ENCODE measurements around the gene HS3ST6. TPM values are rescaled to one million over a fixed set of nuclear protein-coding genes. Genes with fewer than 3 reads are reported as not detected.
A peak's percentile ranks its signal among the peaks of the same experiment; 100 is the strongest.
"Not testable (repeated sequence)": the region's sequence is repeated elsewhere in the genome, so short reads cannot be mapped to it uniquely, and the experiment has no call there.

The HS3ST6 gene
- total and polyA plus RNA-seq, 2 of the 13 experiments (the other 11 are each of a cell fraction or from before 2014, with no cell fraction given): not detected

DNA sequence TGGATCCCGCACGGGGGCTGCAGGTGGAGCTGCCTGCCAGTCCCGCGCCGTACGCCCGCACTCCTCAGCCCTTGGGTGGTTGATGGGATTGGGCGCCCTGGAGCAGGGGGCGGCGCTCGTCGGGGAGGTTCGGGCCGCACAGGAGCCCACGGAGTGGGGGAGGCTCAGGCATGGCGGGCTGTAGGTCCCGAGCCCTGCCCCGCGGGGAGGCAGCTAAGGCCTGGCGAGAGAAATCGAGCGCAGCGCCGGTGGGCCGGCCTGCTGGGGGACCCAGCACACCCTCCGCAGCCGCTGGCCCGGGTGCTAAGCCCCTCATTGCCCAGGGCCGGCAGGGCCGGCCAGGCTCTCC is 39.9 kb upstream of the HS3ST6 start:
- 97% methylated on average over 13 of the region's 30 CpGs for WGBS (ENCODE audit: low lambda C conversion rate)
- not testable (repeated sequence) for BruUV-seq (replicated peaks)
- POLR2A ChIA-PET: interaction anchor here (1.1 to 7.4 kb wide), 5 partner anchors 8 to 27 kb away, joined by 3 to 139 read pairs (median 5); partner anchors contain the start of genes MSRB1, RNF151 and TBL3

DNA sequence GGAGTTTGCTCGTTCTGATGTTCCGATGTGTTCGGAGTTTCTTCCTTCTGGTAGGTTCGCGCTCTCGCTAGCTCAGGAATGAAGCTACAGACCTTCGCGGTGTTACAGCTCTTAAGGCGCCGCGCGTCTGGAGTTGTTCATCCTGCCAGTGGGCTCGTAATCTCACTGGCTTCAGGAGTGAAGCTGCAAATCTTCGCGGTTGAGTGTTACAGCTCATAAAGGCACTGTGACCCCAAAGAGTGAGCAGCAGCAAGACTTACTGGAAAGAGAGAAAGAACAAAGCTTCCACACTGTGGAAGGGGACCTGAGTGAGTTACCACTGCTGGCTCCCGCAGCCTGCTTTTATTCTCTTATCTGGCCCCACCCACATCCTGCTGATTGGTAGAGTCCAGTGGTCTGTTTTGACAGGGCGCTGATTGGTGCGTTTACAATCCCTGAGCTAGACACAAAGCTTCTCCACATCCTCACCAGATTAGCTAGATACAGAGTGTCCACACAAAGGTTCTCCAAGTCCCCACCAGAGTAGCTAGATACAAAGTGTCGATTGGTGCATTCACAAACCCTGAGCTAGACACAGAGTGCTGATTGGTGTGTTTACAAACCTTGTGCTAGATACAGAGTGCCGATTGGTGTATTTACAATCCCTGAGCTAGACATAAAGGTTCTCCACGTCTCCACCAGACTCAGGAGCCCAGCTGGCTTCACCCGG is 39.4 kb upstream of the HS3ST6 start:
- TF ChIP-seq, protein P1, sequence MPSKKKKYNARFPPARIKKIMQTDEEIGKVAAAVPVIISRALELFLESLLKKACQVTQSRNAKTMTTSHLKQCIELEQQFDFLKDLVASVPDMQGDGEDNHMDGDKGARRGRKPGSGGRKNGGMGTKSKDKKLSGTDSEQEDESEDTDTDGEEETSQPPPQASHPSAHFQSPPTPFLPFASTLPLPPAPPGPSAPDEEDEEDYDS (CRISPR knock-in tag; IDR thresholded peaks at IDR 0.05): peak; percentile 46; the same call in 1 of the 2 replicates
- TF ChIP-seq NFYB (CRISPR knock-in tag; IDR thresholded peaks at IDR 0.05) (peak; percentile 79), NFYC (CRISPR knock-in tag; IDR thresholded peaks at IDR 0.05) (peak; percentile 77), POLR2A (IDR thresholded peaks at IDR 0.05; ENCODE audit: insufficient read depth in 1 of 2, low read depth in 2 of 2, low read length in 2 of 2) (peak; percentile 66 to 85), SP1 (CRISPR knock-in tag; IDR thresholded peaks at IDR 0.05) (peak; percentile 40; the same call in 1 of the 2 replicates), RBFOX2 (IDR thresholded peaks at IDR 0.05; ENCODE audit: low read depth, low read length) (0 out of 2 replicates have a peak, but pooled peaks have one; percentile 19), THAP11 (CRISPR knock-in tag; IDR thresholded peaks at IDR 0.05) (0 out of 2 replicates have a peak, but pooled peaks have one; percentile 28), POLR2G (IDR thresholded peaks at IDR 0.05; ENCODE audit: low read depth, low read length) (peak; percentile 41; the same call in 1 of the 2 replicates), POLR2AphosphoS5 (IDR thresholded peaks at IDR 0.05; ENCODE audit: low read depth, low read length) (peak; percentile 66)
- FAIRE-seq; TF ChIP-seq SP1 (IDR thresholded peaks at IDR 0.05): not testable (repeated sequence)
- TF ChIP-seq, protein P2, sequence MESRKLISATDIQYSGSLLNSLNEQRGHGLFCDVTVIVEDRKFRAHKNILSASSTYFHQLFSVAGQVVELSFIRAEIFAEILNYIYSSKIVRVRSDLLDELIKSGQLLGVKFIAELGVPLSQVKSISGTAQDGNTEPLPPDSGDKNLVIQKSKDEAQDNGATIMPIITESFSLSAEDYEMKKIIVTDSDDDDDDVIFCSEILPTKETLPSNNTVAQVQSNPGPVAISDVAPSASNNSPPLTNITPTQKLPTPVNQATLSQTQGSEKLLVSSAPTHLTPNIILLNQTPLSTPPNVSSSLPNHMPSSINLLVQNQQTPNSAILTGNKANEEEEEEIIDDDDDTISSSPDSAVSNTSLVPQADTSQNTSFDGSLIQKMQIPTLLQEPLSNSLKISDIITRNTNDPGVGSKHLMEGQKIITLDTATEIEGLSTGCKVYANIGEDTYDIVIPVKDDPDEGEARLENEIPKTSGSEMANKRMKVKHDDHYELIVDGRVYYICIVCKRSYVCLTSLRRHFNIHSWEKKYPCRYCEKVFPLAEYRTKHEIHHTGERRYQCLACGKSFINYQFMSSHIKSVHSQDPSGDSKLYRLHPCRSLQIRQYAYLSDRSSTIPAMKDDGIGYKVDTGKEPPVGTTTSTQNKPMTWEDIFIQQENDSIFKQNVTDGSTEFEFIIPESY (CRISPR knock-in tag; IDR thresholded peaks at IDR 0.05): peak; percentile 88

More for the DNA sequence above, 39.9 kb upstream of the HS3ST6 start:
- Histone ChIP-seq H4K20me1 (ENCODE audit: insufficient read depth, low read length) (peaks cover 22% of the 10 kb centered on the region), H3K4me1 (ENCODE audit: insufficient read depth, low read length) (peaks cover 52% of the 10 kb centered on the region), H3K79me2 (ENCODE audit: insufficient read depth, low read length) (peaks cover 17% of the 10 kb centered on the region), H3K27me3 (ENCODE audit: control insufficient read depth in 1 of 2, insufficient read depth in 2 of 2, low read length in 2 of 2) (peaks cover 3 to 15% of the 10 kb centered on the region in 2 experiments; a peak in 3 of 5 replicates), H3K36me3 (replicated peaks in 1 of 2; ENCODE audit: control insufficient read depth in 1 of 2, insufficient read depth in 2 of 2, low read length in 2 of 2) (peaks cover 2 to 12% of the 10 kb centered on the region in 2 experiments; a peak in 3 of 5 replicates)
- H3K4me2 ChIP-seq (ENCODE audit: low read depth, low read length); H2AFZ ChIP-seq (ENCODE audit: low read length); CTCF ChIA-PET (ENCODE audit: low intra/inter-chr PET ratio, low total read pairs); ATAC-seq; H3K9me3 ChIP-seq (ENCODE audit: low read length); DNase-seq (ENCODE audit: low spot score); H3K9ac ChIP-seq (ENCODE audit: insufficient read depth, low read depth, low read length); H3K27ac ChIP-seq (ENCODE audit: extremely low read length, insufficient read depth, low read length); FAIRE-seq; in situ Hi-C loops (cut with HindIII; ENCODE audit: extremely low pct_ligation_motif_present, low pct_unique_long_range_greater_than_20kb); H3K4me3 ChIP-seq (replicated peaks in 1 of 3; ENCODE audit: insufficient read depth in 1 of 3, low read depth in 2 of 3, low read length in 3 of 3): not testable (repeated sequence)
- intact Hi-C loops (cut with micrococcal nuclease; ENCODE audit: unreplicated experiment): loop anchor here (2.0 kb wide), 1 partner anchor 17 kb away; no protein-coding TSS in a partner anchor
- TF ChIP-seq RBFOX2 (IDR thresholded peaks at IDR 0.05; ENCODE audit: low read depth, low read length): 0 out of 2 replicates have a peak, but pooled peaks have one; percentile 8
- TF ChIP-seq ZBTB38 (CRISPR knock-in tag; IDR thresholded peaks at IDR 0.05): 0 out of 2 replicates have a peak, but pooled peaks have one; percentile 62

More for the DNA sequence above, 39.4 kb upstream of the HS3ST6 start:
- H3K9me3 ChIP-seq (ENCODE audit: low read length); in situ Hi-C loops (cut with HindIII; ENCODE audit: extremely low pct_ligation_motif_present, low pct_unique_long_range_greater_than_20kb); H3K9ac ChIP-seq (ENCODE audit: insufficient read depth, low read depth, low read length); H2AFZ ChIP-seq (ENCODE audit: low read length); ATAC-seq; BruUV-seq (replicated peaks); CTCF ChIA-PET (ENCODE audit: low intra/inter-chr PET ratio, low total read pairs); H3K36me3 ChIP-seq (replicated peaks in 1 of 2; ENCODE audit: control insufficient read depth in 1 of 2, insufficient read depth in 2 of 2, low read length in 2 of 2); H3K27ac ChIP-seq (ENCODE audit: extremely low read length, insufficient read depth, low read length); DNase-seq (ENCODE audit: low spot score); H3K4me2 ChIP-seq (ENCODE audit: low read depth, low read length); H3K4me3 ChIP-seq (replicated peaks in 1 of 3; ENCODE audit: insufficient read depth in 1 of 3, low read depth in 2 of 3, low read length in 3 of 3): not testable (repeated sequence)
- POLR2A ChIA-PET: interaction anchor here (1.1 to 7.4 kb wide), 5 partner anchors 9 to 27 kb away, joined by 3 to 139 read pairs (median 5); partner anchors contain the start of genes MSRB1, RNF151 and TBL3
- peaks cover 3 to 18% of the 10 kb centered on the region in 2 experiments; a peak in 4 of 5 replicates for H3K27me3 ChIP-seq (ENCODE audit: control insufficient read depth in 1 of 2, insufficient read depth in 2 of 2, low read length in 2 of 2)
- WGBS (ENCODE audit: low lambda C conversion rate): 84% methylated on average over 21 of the region's 22 CpGs
- H4K20me1 ChIP-seq (ENCODE audit: insufficient read depth, low read length): peaks cover 16% of the 10 kb centered on the region
- intact Hi-C loops (cut with micrococcal nuclease; ENCODE audit: unreplicated experiment): loop anchor here (2.0 kb wide), 1 partner anchor 17 kb away; no protein-coding TSS in a partner anchor
- H3K4me1 ChIP-seq (ENCODE audit: insufficient read depth, low read length): peaks cover 47% of the 10 kb centered on the region
- H3K79me2 ChIP-seq (ENCODE audit: insufficient read depth, low read length): peaks cover 13% of the 10 kb centered on the region
